Ascending aorta (tissue), 2 donors: Measurements from ENCODE around the gene PEDS1. TPM values are rescaled to one million over a fixed set of nuclear protein-coding genes. Genes with fewer than 3 reads are reported as not detected.
A peak's percentile ranks its signal among the peaks of the same experiment; 100 is the strongest.

ENCODE experiments used
- DNase-seq, 2 donors: peaks; one replicate each; pipeline ENCODE4 v3.0.0-alpha.2; 2019; ENCODE audit warnings: low spot score in 2 of 2
- H3K27ac ChIP-seq, 2 donors: fragments of 200-600 bp; sonication (generic); one replicate each; pipeline ENCODE4 v1.5.1; 2016 to 2017; ENCODE audit warnings: mild to moderate bottlenecking in 1 of 2
- H3K27me3 ChIP-seq: fragments of 200-600 bp; sonication (generic); one replicate; pipeline ENCODE4 v1.5.1; 2017
- H3K36me3 ChIP-seq, 2 donors: fragments of 200-600 bp; sonication (generic); one replicate each; pipeline ENCODE4 v1.5.1; 2016
- H3K4me1 ChIP-seq, 2 donors: fragments of 200-600 bp; sonication (generic); one replicate each; pipeline ENCODE4 v1.5.1; 2016 to 2017; ENCODE audit warnings: mild to moderate bottlenecking in 1 of 2
- H3K4me3 ChIP-seq, 2 donors: fragments of 200-600 bp; sonication (generic); one replicate each; pipeline ENCODE4 v1.5.1; 2016 to 2017; ENCODE audit warnings: mild to moderate bottlenecking in 1 of 2
- H3K9me3 ChIP-seq, 2 donors: fragments of 200-600 bp; sonication (generic); one replicate each; pipeline ENCODE4 v1.5.1; 2016
- CTCF ChIP-seq, 3 experiments: fragments of 200-600 bp in 2 of 3; fragments of 450-650 bp in 1 of 3; sonication (generic) in 2 of 3; IDR thresholded peaks; one replicate each; pipeline ENCODE4 v1.5.1; 2016 to 2019; ENCODE audit warnings: antibody characterized with exemption in 3 of 3, mild to moderate bottlenecking in 1 of 3, moderate library complexity in 1 of 3
- intact Hi-C: fragments of 100-400 bp; cut with DNase I; formaldehyde crosslinking; loops from one replicate; pipeline ENCODE4 v1.15.1; 2023
- total RNA-seq: library from RNA; depleted of rRNA; stranded (reverse); fragments of >200 nt; gene quantifications from one replicate; pipeline ENCODE4 v1.1.0, GENCODE V29; 2016

PEDS1 gene
- total RNA-seq, 1 donor from 2014 or later: 23.9 TPM

GRCh38 chr20:50192364-50193198 is 39.1 kb upstream of the PEDS1 start:
- peak overlapping the region; percentile 99 for H3K4me3 ChIP-seq
- H3K4me1 ChIP-seq: peaks cover 10 to 14% of the 10 kb centered on the region in 2 donors
- TF ChIP-seq CTCF (IDR thresholded peaks at IDR 0.05): no peak
- no peaks in the 10 kb centered on the region for H3K27me3 ChIP-seq
- peak in 1 of 2 donors; percentile 92 for DNase-seq
- intact Hi-C loops: loop anchor here (1.0 to 5.0 kb wide), 2 partner anchors 130 to 203 kb away; no protein-coding TSS in a partner anchor
- H3K9me3 ChIP-seq: no peaks in the 10 kb centered on the region
- peak overlapping the region; percentile 99 to 100 for H3K27ac ChIP-seq
- H3K36me3 ChIP-seq: peaks cover 17 to 38% of the 10 kb centered on the region in 2 donors

- peaks cover 14 to 17% of the 10 kb centered on the region in 2 donors for H3K4me1 ChIP-seq
- no peaks in the 10 kb centered on the region for H3K9me3 ChIP-seq
- TF ChIP-seq CTCF (IDR thresholded peaks at IDR 0.05): peak in 2 of 3 experiments; percentile 31 to 69
- H3K36me3 ChIP-seq: peaks cover 17 to 38% of the 10 kb centered on the region in 2 donors
- intact Hi-C loops: loop anchor here (1.0 to 5.0 kb wide), 6 partner anchors 33 to 204 kb away; no protein-coding TSS in a partner anchor
- peak overlapping the region; percentile 99 to 100 for H3K27ac ChIP-seq
- no peak for DNase-seq
- peak overlapping the region; percentile 99 for H3K4me3 ChIP-seq
- H3K27me3 ChIP-seq: no peaks in the 10 kb centered on the region
Observed at GRCh38 chr20:50191544-50192363, 38.2 kb upstream of the PEDS1 start.

- peaks cover 14 to 17% of the 10 kb centered on the region in 2 donors for H3K4me1 ChIP-seq
- H3K9me3 ChIP-seq: no peaks in the 10 kb centered on the region
- peak in 1 of 3 experiments; percentile 2 for TF ChIP-seq CTCF (IDR thresholded peaks at IDR 0.05)
- peak in 1 of 2 donors; percentile 82 for DNase-seq
- H3K27ac ChIP-seq: peak overlapping the region; percentile 99 to 100
- H3K4me3 ChIP-seq: peak overlapping the region; percentile 99
- intact Hi-C loops: loop anchor here (2.0 to 5.0 kb wide), 5 partner anchors 34 to 190 kb away; no protein-coding TSS in a partner anchor
- peaks cover 17 to 38% of the 10 kb centered on the region in 2 donors for H3K36me3 ChIP-seq
- no peaks in the 10 kb centered on the region for H3K27me3 ChIP-seq
Observed at GRCh38 chr20:50191065-50191543, 37.6 kb upstream of the PEDS1 start.

GRCh38 chr20:50190251-50191064 is 36.9 kb upstream of the PEDS1 start, which contains the start of gene CEBPB:
TSS of gene CEBPB (plus strand) at chr20:50190830. CDS start at chr20:50191034, 204 bp downstream.
- peaks cover 17 to 35% of the 10 kb centered on the region in 2 donors for H3K36me3 ChIP-seq
- H3K27me3 ChIP-seq: no peaks in the 10 kb centered on the region
- no peaks in the 10 kb centered on the region for H3K9me3 ChIP-seq
- peak within 1 kb of the TSS; percentile 99 to 100 for H3K27ac ChIP-seq
- H3K4me3 ChIP-seq: peak within 1 kb of the TSS; percentile 99
- TF ChIP-seq CTCF (IDR thresholded peaks at IDR 0.05): peak; percentile 83 to 95 (median 95)
- intact Hi-C loops: loop anchor here (1.0 to 5.0 kb wide), 7 partner anchors 34 to 274 kb away; no protein-coding TSS in a partner anchor
- peaks cover 14 to 17% of the 10 kb centered on the region in 2 donors for H3K4me1 ChIP-seq
- DNase-seq: peak in 1 of 2 donors; percentile 94
